HPDE6-E6E7 (cell line): ENCODE measurements around the gene LEMD2.
"Not testable (repeated sequence)": the region's sequence is repeated elsewhere in the genome, so short reads cannot be mapped to it uniquely, and the experiment has no call there.

Experiments used
- DNase-seq: peaks from one replicate; pipeline ENCODE4 v3.0.0; 2011; ENCODE audit warnings: missing footprints; ENCODE audit errors: extremely low spot score

The LEMD2 gene

DNA sequence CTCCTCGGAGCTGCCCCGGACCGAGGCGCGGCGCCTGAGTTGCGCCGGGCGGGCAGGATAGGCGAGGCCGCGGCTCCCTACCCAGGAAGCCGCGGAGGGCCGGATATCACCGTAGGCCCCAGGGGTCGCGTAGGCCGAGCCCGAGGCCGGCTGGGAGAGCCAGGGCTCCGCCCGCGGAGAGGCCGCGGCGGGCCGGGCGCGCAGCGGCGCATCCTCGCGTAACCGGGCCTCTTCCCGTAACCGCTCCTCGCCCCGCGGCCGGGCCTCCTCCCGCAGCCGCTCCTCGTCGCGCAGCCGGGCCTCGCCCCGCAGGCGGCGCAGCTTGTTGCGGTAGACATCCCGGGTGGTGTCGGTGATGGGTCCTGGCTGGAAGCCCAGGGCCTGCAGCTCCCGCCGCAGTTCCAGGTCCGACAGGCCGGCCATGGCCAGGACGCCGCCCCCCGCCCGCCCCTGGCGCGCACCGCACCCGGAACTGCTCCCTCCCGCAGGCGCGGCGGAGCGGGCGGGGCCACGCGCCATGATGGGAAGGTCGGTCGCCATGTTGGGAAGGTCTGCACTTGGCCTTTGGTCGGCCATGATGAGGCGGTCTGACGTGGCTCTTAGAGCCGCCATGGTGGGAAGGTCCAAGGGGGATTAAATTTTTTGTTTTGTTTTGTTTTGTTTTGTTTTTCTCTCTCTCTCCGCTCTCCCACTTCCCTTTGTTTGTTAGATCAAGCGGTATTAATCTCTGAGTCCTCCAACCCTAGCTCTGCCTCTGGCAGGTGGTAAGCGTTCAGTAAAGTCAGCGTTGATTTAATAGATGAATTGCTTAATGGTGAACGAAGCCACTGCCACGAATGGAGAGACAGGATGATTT, at the start of gene LEMD2:
Gene LEMD2 (minus strand): TSS at position 437 of the 856 bp plus-strand sequence. CDS start 14 bp downstream, at position 423.
- peak; percentile 85 for DNase-seq

DNA sequence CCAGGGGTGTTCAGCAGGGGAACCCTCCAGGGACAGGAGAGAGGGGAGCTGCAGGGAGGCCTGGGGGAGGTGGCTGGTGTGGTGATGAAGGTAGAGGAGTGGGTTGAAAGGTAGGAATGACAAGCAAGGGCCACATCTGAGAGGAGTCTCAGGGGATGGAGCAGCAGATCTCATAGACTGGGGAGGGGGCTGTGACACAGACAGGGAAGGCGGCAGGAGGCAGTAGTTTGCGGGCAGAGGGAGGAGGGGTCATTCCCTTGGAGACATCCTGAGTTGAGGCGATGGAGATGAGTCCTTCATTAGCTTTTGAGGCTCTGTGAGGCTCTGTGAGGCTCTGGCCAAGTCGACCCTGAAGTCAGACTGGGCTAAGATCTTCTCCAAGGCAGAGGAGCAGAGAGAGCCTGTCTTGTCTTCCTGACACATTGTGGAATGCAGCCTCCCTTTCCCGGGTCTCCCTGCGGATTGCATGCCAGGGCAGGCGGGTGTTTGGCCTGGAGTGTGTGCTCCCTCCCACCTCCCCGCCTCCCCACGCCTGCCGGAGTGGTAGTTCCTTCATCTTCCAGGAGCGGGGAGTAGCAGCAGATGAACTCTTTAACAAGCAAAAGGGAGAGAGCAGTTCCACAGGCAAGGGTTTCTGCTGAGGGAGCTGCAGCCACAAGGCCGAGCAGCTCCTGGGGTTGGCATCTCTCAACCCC, 49.2 kb upstream of the LEMD2 start:
- no peak for DNase-seq

DNA sequence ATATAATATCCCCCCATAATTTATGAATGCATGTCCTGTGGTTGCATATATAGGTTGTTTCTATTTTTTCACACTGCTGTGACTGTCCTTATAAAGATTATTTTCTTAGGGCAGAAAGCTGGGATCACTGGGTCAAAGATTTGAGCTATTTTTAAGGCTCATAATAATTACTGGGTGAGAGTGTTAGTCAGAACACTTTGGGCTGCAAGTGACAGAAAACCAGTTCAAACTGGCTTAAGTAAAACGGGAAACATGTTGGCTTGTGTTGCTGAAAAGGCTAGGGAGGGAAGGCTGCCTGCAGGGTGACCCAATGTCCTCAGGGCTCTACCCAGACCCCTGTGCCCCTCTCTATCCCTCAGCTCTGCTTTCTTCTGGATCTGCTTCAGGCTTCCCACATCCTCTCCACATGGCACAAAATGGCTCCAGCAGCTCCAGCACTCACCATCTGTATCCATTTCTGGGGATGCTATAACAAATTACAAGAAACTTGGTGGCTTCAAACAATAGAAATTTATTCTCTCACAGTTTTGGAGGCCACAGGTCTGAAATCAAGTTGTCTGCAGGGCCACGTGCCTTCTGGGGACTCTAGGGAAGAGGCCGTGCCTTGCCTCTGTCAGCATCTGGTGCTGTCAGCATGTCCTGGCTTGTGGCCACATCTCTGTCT, 48.0 kb upstream of the LEMD2 start:
- DNase-seq: no peak

DNA sequence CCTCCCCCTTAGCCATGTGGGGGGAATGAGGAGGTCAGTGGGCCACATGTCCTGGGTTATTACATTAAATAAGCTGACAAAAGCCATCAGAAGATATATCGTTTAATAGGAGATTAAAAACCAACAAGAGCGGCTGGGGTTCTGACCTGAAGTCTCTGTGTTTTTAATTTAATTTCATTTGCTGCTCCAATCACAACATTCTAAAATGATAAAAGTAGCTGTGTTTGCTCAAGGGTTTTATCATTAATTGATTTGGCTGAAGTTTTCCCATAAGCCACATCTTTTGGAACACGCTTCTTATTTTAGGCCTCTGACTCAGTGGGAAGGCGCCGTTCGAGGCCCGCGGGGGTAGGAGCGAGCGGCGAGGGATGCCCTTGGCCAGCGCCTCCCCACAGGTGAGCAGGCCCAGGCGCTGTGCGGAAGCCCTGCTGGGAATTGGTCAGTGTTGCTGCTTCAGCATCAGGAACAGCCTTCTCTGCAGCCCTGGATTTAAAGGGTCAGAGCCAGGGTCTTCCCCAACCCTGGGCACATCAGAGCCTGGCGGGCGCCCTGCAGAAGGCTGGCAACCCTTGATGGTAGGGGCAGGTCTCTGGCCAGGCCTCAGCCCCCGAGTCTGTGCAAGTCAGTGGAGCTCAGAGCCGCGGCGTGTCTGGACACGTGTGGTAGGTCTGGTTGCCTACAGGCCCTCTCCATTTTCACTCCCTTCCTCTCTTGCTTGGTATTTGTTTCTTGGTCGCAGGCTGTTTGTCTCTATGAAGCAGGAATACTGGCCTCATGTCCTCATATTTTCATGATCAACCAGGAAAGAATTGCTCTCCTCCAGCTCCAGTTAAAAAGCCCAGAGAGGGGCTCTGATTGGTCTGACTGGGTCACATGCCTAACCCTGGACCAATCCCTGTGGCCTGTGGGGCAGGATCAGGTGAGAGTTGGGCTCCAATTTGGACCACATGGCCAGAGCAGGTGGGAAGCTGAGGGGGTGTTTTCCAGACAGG, 45.8 kb upstream of the LEMD2 start:
- DNase-seq: peak; percentile 56

DNA sequence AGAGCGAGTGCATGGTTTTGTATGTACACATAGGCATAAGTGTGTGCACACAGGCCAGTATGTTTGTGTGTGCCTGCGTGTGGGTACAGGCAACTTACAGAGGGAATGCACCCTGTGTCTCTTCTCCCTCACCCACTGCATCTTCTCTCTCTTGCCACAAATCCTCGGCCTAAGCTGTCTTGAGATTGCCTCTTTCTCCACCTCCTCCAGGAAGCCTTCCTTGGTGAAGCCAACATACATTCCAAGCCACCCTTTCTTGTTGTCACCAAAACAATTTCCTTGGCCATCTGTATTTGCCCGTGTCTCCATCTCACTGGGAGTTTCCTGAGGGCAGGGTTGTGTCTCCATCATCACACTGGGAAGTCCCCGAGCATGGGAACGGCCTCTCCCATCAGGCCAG, 44.7 kb upstream of the LEMD2 start:
- DNase-seq: no peak

DNA sequence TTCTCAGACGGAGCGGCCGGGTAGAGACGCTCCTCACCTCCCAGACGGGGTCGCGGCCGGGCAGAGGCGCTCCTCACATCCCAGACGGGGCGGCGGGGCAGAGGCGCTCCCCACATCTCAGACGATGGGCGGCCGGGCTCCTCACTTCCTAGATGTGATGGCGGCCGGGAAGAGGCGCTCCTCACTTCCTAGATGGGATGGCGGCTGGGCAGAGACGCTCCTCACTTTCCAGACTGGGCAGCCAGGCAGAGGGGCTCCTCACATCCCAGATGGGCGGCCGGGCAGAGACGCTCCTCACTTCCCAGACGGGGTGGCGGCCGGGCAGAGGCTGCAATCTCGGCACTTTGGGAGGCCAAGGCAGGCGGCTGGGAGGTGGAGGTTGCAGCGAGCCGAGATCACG, 43.9 kb upstream of the LEMD2 start:
- DNase-seq: not testable (repeated sequence)

DNA sequence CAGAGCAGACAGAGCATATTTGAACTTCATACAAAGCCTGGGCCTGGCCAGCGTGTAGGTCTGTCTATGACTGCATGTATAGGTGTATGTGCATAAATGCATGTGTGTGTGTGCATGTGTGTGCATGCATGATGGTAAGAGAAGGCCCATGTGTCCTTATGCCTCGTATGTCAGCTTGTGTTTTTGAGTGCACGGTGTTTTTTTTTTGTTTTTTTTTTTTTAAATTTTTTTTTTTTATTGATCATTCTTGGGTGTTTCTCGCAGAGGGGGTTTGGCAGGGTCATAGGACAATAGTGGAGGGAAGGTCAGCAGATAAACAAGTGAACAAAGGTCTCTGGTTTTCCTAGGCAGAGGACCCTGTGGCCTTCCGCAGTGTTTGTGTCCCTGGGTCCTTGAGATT, 42.8 kb upstream of the LEMD2 start:
- not testable (repeated sequence) for DNase-seq

DNA sequence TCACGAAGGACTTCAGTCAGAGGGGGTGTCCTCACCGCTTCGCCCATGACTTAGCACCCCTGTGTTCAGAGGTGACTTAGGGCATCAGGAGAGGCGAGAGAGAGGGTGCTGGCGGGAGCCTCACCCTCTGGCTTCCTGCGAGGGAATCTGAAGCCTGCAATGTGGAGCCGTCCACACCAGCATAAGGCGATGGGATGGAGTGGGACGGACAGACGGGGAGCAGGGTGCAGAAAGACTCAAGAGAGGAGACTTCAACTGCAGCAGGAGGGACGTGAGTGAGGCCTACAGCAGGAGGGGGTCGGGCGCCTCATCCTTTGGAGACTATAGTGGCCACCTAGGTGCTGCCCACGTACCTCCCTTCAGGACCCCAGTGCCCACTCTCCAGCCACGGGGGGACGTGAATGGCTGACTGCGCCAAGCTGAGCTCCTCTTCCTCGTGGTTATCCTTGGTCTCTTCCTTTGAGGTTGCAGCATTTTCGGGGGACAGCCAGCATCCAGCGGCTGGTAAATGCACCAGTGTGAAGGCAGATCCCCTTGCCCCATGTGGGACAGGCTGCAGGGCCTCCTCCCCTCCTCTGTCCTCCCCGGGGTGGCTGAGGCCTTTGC, 41.8 kb upstream of the LEMD2 start:
- no peak for DNase-seq

DNA sequence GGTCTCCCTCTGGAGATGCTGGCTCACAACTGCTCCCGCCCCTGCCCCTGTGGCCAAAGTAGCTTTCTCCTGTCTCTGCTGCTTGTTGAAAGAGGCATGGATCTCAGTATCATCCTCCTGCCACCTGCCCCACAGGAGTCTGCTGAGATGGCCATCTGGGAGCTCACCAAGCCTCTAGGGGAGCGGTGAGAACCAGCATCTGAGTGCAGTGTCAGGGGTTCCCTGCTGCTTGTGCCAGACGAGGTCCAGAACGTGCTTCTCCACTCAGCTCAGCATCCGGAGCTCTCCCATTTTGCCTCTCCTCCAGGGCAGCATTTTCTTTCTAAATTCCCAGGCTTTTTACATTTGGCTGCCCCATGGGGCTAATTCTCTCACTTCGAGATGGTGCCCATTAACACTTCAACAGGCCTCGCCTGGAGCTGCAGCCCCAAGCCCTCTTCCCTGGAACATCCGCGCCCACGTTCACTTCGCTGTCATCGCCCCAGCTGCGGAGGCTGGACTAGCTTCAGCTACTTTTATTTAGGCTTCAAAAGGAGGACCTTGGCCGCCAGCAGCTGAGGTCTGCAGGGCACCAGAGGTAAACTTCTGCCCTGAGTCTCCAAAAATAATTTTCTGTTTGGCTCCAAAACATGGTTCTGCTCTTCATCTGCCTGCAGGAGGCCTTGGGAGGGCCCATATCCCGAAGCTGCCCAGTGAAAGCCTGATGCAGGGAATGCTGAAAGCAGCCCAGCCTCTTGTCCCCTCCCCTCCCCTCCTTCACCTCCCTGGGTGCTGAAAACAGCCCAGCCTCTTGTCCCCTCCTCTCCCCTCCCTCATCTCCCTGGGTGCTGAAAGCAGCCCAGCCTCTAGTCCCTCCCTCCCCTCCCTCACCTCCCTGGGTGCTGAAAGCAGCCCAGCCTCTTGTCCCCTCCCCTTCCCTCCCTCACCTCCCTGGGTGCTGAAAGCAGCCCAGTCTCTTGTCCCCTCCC, 40.1 kb upstream of the LEMD2 start:
- no peak for DNase-seq

DNA sequence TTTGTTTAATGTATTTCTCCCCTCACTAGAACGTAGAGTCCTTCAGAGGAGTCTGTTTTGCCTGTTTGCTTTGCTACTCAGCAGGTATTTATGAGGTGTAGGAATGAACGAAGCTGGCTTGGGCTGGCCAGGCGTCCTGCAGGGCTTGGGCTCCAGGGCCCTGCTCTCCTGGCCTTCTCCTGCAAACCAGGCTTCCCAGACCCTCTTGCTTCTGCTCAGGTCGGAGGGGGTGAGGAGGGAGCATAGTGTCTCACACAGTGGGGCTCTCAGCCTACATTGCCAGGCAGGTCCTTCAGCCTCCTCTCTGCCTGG, 39.5 kb upstream of the LEMD2 start:
- DNase-seq: no peak

DNA sequence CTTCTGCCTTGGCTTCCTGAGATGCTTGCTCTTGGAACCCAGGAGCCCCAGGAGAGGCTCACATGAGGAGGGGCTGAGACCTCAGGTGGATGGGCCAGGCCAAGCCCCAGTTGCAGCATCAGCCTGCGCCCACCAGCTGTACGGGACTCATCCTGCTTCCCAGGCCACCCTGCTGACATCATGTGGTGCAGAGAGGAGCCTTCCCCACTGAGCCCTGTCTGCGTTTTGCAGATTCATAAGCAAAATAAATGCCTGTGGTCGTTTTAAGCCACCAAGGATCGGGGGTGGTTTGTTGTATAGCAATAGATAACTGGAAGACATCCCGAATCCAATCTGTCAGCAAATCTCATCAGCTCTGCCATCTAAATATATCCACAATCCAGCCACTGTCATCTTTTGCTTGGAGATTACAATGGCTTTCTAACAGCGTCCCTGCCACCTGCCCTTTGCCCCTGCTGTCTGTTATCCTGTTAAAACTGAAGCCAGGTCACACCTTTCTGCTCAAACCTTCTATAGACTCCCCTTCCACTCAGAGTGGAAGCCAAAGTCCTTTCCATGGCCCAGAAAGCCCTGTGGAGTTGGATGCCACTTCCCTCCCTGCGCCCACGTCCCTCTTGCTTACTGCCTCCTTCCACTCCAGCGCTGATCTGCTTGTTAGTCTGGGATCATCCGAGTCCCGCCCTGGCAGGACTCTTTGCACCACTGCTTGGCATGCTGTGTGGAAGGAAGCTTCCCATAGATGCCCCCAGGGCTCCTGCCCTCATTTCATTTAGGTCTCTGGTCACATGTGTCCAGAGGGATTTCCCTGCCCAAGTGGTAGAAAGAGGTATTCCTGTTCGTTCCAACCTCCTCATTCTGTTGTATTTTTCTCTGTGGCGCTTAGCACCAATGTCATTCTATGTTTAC, 38.9 kb upstream of the LEMD2 start:
- no peak for DNase-seq

DNA sequence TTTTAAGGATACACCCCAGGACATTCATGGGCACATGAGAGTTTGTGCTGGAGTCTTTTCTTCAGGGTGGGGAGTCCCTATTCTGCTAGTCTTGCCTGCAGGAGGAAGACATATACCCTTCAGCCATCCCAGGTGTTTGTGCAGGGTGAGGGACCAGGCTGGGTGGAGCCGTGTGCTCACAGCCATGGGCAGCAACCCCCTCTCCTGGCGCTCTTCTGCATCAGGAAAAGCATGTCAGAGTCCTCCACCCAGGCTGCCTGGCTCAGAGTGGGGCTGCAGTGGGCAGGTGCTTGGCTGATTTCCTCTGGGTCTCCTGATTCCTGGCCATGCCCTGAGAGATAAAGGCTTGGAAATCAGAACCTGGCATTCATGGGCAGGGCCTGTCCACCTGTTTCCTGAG, 37.6 kb upstream of the LEMD2 start:
- no peak for DNase-seq

DNA sequence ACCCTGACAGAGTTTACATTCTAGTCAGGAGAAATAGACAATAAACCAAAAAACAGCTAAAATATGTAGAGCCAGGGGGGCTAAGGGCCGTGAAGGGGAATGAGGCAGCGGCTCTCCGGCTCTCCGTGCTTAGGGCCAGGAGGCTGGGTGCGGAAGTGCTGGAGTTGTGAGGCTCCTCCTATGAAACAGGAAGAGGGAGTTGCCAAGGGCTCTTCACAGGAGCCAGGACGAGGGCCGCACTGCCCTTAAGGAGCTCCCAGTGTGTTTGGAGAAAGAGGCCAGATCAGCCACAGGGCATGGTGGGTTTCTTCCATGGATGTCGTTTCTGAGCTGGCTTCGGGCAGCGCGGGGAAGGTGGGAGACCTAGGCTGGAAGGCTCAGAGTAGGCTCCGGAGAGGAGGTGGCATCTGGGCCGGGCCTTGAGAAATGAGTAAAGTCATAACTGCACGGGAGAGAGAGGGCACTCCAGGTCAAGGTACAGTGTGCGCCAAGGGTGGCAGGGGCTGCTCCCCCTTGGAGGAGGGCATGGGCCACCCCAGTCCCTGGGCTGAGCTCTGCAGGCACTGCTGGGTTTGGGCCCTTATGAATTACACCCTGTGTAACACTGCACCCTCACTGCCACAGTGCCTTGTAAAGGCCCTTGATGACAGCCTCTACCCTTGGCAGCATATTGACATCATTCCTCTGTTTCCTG, 35.7 kb upstream of the LEMD2 start:
- no peak for DNase-seq

DNA sequence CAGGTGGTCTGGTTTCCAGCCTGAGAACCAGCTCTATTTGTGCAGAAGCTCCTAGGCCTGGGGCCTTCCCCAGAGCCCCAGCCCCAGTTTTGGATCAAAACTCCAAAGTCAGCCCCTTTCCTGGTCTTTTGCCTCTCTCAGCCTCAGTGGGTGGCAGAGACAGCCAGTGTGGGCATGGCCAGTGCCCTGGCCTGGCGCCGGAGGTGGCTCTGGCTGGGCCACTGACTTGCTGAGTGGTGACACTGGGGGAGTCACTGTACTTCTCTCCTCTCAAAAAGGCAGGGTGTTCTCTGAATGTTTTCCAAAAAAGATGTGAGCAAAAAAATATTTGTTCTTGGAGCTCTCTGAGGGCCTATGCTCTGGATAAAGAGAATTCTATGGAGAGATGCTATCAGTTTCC, 34.9 kb upstream of the LEMD2 start:
- no peak for DNase-seq

DNA sequence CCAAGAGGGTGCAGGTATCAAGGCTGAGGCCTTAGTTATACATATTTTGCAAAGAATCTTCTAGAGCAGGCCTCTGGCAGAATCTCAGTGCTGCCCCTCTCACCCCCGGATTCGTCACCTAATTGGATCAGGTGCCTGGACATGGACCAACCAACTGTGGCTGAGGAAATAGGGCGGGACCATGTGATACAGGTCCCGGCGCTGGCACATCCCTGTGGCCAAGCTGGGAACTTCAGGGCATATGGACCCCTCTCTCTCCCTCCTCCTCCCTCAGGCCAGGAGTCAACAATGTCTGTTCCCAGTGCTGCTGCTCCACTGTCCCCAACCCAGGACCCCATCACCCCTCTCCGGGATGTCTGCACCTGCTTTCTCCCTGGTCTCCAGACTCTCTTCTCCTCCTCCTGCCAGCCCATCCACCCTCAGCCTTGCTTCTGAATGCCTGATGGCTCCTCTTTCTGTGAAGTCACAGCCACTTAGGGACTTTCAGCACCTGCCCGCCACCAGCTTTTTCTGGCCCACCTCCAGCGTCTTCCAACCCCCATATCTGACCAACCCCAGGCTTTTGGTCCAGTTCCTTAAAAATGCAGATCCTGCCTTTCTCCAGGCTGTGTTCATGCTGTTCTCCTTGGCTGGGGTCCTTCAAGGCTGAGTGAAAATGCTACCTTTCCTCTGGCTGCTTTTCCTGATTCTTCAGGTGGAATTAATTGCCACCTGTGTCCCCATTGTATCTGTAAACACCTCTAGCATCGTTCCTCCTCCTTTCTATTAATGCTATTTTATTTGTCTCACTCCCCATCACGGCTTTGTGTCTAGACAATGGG, 33.9 kb upstream of the LEMD2 start:
- peak; percentile 53 for DNase-seq

DNA sequence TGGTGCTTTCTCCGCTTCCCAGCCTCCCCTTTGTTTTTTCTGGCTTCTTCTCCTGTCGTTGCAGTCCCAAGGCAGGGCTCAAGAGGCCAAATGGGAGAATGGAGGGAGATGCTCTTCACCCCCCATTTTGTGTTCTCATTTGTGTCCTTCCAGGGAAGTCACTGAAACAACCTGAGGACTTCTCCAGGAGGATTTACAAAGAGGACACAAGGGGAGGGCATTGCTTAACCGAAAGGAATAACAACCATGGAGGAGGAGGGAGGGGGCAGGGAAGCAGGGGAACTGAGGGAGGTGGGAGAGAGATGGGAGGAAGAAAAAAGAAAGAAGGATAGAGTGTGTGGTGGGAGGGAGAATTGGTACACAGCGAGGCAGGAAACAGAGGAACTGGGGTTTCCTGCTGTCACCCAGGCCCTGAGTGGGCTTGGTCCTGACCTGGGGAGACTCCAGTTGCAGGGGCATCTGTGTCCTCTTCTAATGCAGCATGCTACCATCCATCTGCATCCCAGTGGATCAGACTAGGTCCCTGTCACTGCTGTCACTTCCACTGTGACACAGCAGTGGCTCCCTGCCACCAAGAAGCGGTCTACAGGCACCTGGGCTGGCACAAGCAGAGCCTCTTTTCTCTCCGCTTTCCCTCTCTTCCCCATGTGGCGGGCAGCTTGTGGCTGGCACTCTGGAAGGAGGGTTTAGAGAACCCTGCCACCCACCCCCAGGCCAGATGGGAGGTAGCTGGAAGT, 32.0 kb upstream of the LEMD2 start:
- no peak for DNase-seq

DNA sequence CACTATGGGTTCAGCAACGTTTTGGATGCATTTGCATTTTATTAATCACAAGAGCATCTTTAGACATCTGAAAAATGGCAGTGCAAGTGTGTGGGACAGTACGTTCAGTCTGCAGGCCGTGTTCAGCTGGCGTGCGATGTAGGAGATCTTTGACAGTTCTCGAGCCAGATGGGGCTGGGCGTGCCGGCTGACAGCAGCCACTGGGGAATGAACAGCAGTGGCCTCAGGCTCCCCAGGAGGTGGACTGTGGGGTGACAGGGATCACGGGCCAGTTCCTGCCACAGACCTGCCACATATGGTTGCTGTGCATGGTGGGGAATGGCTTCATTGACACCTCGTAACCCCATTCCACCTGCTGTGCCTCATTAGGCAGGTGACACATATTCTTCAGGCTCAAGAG, 31.3 kb upstream of the LEMD2 start:
- DNase-seq: no peak
